Measurements from ENCODE around the gene COL20A1.
A peak's percentile ranks its signal among the peaks of the same experiment; 100 is the strongest.
"Not testable (repeated sequence)": the region's sequence is repeated elsewhere in the genome, so short reads cannot be mapped to it uniquely, and the experiment has no call there.

COL20A1 gene

GRCh38 chr20:63335060-63335459, 42.1 kb downstream of the COL20A1 start:
- not testable (repeated sequence) for DNase-seq (ENCODE audit: low spot score)

GRCh38 chr20:63335711-63336110, 42.7 kb downstream of the COL20A1 start:
- peak; percentile 3 for DNase-seq (ENCODE audit: low spot score)

- no peak for DNase-seq (ENCODE audit: low spot score)
Measured at GRCh38 chr20:63336232-63336752, 43.3 kb downstream of the COL20A1 start.

- DNase-seq (ENCODE audit: low spot score): no peak
Measured at GRCh38 chr20:63337786-63338420, 44.9 kb downstream of the COL20A1 start.

- not testable (repeated sequence) for DNase-seq (ENCODE audit: low spot score)
Measured at GRCh38 chr20:63339154-63340094, 46.4 kb downstream of the COL20A1 start.

- not testable (repeated sequence) for DNase-seq (ENCODE audit: low spot score)
Measured at GRCh38 chr20:63340158-63340688, 47.2 kb downstream of the COL20A1 start.

- no peak for DNase-seq (ENCODE audit: low spot score)
Measured at GRCh38 chr20:63342561-63343459, 49.8 kb downstream of the COL20A1 start.

- no peak for DNase-seq (ENCODE audit: low spot score)
Measured at GRCh38 chr20:63343460-63344445, 50.8 kb downstream of the COL20A1 start.

- DNase-seq (ENCODE audit: low spot score): no peak
Measured at GRCh38 chr20:63344616-63345327, 51.8 kb downstream of the COL20A1 start.

GRCh38 chr20:63345328-63346100, 52.5 kb downstream of the COL20A1 start:
- no peak for DNase-seq (ENCODE audit: low spot score)

- no peak for DNase-seq (ENCODE audit: low spot score)
Measured at GRCh38 chr20:63346131-63347080, 53.4 kb downstream of the COL20A1 start.

GRCh38 chr20:63347081-63347741, 54.2 kb downstream of the COL20A1 start:
- no peak for DNase-seq (ENCODE audit: low spot score)

GRCh38 chr20:63347950-63348827, 55.2 kb downstream of the COL20A1 start:
- no peak for DNase-seq (ENCODE audit: low spot score)

GRCh38 chr20:63348828-63349515, 56.0 kb downstream of the COL20A1 start:
- no peak for DNase-seq (ENCODE audit: low spot score)

GRCh38 chr20:63349516-63349895, 56.5 kb downstream of the COL20A1 start:
- no peak for DNase-seq (ENCODE audit: low spot score)

GRCh38 chr20:63350196-63350595, 57.2 kb downstream of the COL20A1 start:
- DNase-seq (ENCODE audit: low spot score): no peak
